GM19397 (cell line): ENCODE data around the gene SPAG7.

ENCODE experiments used
- ATAC-seq: cut with Tn5 transposase; IDR thresholded peaks from one replicate; pipeline ENCODE4 v1.9.1; 2021; ENCODE audit warnings: mild to moderate bottlenecking, moderate library complexity; ENCODE audit not compliant: unreplicated experiment

The SPAG7 gene

GRCh38 chr17:4967539-4968485, at the start of gene SPAG7:
TSS of gene SPAG7 (minus strand) at chr17:4967817. CDS start at chr17:4967804, 13 bp downstream.
- peak; percentile 63 for ATAC-seq

- no peak for ATAC-seq
Observed at GRCh38 chr17:5014357-5014756, 46.7 kb upstream of the SPAG7 start.

GRCh38 chr17:5011928-5012327, 44.3 kb upstream of the SPAG7 start:
- ATAC-seq: no peak

DNA sequence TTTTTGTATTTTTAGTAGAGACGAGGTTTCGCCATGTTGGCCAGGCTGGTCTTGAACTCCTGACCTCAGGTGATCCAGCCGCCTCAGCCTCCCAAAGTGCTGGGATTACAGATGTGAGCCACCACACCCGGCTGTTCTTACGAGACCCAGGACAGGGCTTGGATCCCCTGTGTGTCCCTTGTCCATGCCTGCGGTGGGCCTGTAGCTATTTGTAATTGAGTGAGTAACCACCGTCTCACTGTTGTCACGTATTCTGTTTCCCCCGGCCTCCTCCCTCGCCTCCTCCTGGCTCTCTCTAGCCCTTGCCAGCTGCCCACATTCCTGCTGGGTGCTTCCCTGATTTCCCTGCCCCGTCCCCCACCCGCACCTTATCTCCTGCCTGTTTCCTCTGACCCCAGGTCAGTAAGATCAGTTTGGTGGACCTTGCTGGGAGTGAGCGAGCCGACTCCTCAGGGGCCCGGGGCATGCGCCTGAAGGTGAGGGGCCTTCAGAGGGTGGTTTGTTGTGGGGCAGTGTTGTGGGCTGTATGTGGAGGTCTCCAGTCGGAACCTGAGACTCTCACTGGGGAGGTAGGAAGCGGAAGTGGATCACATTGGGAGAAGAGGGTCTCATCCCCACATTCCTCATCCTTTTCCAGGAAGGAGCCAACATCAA, 35.7 kb upstream of the SPAG7 start:
- ATAC-seq: no peak

- no peak for ATAC-seq
Observed at GRCh38 chr17:5002121-5002788, 34.6 kb upstream of the SPAG7 start.

DNA sequence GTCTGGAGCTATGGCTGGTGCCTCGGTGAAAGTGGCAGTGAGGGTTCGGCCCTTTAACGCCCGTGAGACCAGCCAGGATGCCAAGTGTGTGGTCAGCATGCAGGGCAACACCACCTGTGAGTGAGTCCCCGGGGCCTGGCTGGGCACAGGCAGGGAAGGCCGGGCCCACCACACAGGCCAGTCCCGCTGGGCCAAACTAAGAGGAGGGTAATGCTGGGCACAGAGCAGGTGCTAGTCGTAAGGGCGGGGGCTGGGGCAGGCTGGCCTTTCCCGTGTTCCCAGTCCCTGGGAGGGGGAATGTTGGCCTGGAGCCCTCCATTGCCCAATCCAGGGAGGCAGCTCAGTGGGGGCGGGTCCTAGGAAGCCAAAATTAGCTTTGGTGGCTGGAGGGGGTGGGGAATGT, 32.6 kb upstream of the SPAG7 start:
- ATAC-seq: no peak

DNA sequence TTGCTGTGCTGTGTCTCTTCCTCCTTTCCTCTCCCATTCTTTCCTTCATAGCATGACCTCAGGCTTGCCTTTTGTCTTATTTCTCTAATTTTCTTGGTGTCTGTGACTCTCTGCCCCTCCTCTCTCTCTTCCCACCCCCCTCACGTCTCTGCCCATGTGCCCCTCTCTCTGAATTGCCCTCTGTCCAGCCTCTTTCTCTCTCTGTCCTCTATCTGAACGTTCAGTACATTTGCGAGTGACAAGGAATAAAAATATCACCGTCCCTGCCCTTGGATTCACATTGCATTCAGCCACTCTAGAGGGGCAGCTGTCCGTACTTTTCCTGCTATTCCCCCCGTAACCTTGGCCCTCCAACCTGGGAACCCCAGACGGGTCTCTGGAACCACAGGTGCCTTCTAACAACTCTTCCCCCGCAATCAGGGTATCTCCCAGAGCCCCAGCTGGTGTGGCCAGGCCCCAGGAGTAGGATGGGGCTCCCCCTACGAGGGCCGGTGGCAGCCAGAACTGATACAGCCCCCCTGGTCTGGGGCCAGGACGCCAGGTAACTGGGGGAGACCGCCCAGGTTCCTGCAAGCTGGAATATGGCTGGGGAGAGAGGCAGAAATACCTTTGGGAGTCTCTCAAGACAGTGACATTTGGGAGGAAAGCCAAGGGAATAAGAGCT, 31.9 kb upstream of the SPAG7 start:
- ATAC-seq: no peak

- ATAC-seq: no peak
Observed at GRCh38 chr17:4998732-4999429, 31.3 kb upstream of the SPAG7 start.

DNA sequence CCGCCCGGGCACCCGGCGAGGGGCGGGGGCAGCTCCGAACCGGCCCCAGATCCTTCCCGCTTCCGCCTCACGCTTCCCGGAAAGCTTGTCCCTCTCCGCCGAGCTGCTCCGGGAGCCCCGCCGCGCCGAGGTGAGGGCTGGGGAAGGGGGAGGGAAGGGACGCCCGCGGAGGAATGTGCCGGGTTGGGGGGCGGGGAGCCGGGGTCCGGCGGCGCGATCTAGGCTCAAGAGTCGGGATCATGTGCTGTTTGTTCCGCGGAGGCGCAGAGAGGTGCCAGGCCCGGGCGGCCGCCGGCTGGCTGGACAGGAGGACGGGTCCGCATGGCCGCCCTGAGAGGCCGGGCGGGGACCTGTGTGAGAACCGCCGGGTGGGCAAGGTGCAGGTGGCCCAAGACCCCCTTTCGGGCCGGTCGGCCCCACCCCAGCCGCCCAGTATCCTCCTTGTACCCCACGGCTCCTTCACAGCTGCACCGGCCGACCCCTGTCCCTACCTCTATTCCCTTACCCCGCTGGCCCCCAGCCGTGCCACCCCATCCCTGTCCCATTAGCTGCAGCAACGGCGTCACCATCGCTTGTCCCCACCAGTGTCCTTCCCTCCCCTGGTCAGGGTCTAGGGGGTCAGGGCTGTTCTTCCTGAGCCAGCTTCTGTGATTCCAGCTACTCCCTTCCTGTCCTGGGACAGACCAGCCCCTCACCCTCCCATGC, 30.6 kb upstream of the SPAG7 start:
- peak; percentile 11 for ATAC-seq

- peak; percentile 84 for ATAC-seq
Observed at GRCh38 chr17:4997302-4998026, 29.8 kb upstream of the SPAG7 start, which contains the start of the genes INCA1 and KIF1C. TSS of gene INCA1 (minus strand) at chr17:4997522. CDS start at chr17:4994437, 3,085 bp downstream. TSS of gene KIF1C (plus strand) at chr17:4997950. CDS start at chr17:5000247, 2,297 bp downstream.

GRCh38 chr17:4994081-4994595, 26.5 kb upstream of the SPAG7 start:
- ATAC-seq: no peak

GRCh38 chr17:4987767-4988567, 20.4 kb upstream of the SPAG7 start:
- ATAC-seq: no peak

- ATAC-seq: peak; percentile 65
Observed at GRCh38 chr17:4986951-4987766, 19.5 kb upstream of the SPAG7 start, which contains the start of gene CAMTA2. TSS of gene CAMTA2 (minus strand) at chr17:4987675. CDS start at chr17:4986222, 1,453 bp downstream.

DNA sequence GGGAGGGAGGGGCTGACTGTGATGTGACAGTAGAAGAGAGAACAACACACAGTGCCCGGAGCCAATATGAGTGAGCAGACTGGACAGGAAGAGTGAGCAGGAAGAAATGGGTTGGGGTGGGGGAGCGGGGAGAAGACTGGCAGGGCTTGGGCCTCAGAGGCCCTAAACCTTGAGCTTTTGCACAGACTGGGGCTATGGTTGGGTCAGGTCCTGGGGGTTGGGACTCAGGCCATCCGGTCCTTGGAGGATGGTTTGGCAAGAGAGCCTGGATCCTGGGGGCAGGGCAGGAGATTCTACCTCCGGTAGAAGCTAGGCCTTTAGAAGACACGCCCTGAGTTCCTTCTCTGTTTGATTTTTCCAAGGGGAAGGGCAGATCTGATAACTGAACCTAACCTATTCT, 18.8 kb upstream of the SPAG7 start:
- ATAC-seq: no peak

DNA sequence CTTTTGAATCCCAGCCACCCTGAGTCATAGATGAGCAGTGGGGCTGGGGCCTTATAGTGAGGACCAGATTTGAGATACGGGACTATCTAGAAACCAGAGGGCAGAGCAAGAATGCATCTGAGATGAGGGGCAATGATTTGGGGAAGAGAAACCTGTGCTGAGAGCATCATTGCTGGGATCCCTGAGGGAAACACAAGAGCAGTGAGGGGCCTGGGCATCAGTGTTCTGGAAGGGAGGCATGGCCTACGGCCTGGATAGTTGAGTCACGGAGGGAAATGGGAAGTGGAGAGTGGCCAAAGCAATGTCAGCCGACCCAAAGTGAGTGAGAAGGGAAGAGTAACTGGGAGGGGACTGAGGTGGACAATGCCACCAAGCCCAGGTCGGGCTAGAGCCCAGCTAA, 14.7 kb upstream of the SPAG7 start:
- ATAC-seq: no peak

DNA sequence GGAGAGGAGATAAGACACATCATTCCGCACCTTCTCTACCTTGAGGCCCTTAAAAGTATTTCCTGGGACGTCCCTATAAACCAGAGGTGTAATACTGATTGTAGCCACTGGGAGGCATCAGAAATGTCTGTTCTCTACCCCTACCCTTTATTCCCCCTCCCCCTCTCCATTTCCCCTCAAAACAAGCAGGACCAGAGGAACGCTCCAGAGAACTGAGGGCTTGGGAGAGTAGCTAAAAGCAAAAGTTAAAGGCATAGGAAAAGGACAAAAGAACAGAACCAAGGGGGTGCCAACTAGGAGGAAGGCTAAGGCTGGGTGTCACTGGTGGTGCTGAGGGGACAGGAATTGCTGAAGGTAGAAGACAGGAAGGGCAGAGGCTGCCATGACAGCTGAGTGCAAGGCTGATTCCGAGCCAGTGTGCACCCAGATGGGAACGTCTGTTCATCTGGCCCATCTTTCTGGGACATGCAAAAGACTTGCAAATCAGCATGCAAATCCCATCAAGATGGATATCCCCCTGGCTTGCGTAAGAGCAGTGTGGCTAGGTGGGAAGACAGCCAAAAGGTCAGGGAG, 13.1 kb upstream of the SPAG7 start:
- no peak for ATAC-seq

- no peak for ATAC-seq
Observed at GRCh38 chr17:4978726-4979125, 11.1 kb upstream of the SPAG7 start.
